GM19193 (cell line): Measurements from ENCODE around the gene POU2F1.

Experiments
- POLR2A ChIP-seq: IDR thresholded peaks from 4 replicates; pipeline ENCODE4 v1.6.1; 2011; ENCODE audit not compliant: insufficient read depth, insufficient read length; ENCODE audit errors: extremely low read depth

POU2F1 gene

DNA sequence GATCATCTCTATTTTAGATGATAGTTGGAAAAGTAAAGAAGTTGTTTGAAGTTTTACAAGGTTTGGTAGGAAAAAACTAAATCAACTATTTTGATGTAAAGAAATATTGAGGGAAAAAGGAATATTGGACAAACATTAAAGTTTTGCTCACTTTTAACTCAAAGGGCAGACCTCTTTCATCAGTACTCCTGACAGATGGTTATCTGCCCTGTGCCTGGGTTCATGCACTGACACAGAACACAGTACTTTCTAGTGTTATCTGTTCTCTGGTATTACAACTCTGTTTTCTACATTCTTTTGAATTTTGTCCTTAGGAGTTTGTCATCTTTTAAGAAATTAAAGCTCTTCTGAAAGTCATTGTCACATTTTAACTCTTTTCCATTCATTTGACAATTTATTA lies 118.7 kb downstream of the POU2F1 start:
- no peak for TF ChIP-seq POLR2A

DNA sequence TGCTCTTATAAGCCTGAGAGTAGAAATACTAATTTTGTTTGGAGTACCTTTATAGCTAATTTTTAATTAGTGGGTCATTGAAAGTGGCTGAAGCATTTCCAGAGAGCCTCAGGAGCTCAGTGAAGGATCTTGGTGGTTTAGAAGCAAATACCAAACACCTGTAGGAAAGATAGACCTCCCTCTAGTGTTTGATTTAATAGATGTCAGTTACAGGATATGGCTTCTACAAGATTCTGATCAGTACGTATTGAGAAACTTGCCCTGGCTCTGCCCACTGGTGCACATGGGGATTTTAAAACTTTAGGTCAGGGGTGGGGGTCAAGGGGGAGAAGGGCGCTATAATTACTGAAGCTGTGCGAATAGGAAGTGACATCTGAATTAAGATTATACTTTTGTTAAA lies 122.2 kb downstream of the POU2F1 start:
- no peak for TF ChIP-seq POLR2A

DNA sequence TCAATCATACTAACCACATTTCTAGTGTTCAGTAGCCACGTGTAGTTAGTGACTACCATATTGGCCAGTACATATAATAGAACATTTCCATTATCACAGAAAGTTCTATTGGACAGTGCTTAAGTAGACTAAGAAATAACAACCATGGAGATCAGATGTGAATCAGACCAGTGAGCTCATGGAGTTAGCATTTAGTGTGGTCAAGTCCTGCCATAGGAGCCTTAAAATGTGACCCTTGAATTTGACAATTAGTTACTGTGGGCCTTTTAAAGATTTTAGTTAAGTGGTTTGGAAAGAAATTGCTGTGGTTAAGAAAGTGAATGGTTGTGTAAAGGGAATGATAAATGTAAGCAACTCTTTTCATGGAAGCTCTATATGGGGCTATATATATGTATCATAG lies 123.4 kb downstream of the POU2F1 start:
- no peak for TF ChIP-seq POLR2A

DNA sequence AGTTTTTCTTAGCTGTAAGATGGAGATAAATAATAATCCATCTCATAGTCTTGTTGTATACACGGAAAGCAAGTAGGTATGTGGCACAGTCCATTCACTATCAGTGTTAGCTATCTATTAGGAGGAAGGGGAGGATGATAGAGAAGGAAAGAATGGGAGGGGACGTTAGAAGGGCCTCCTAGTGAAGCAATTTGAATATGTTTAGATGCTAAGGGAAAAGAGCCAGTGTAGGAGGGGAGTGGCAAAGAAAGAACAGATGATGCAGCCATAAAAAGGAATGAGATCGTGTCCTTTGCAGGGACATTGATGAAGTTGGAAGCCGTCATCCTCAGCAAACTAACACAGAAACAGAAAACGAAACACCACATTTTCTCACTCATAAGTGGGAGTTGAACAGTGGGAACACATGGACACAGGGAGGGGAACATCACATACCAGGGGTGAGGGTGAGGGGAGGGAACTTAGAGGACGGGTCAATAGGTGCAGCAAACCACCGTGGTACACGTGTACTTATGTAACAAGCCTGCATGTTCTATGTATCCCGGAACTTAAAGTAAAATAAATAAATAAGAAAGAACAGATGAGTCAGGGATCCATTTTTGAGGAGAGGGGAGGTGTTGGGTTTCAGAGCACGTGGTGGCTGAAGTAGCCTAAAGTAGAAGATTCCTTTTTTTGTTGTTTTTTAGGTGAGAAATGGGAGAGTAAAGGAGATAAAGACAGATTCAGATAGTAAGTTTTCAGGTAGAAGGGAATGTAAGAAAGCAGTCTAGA lies 124.1 kb downstream of the POU2F1 start:
- no peak for TF ChIP-seq POLR2A

DNA sequence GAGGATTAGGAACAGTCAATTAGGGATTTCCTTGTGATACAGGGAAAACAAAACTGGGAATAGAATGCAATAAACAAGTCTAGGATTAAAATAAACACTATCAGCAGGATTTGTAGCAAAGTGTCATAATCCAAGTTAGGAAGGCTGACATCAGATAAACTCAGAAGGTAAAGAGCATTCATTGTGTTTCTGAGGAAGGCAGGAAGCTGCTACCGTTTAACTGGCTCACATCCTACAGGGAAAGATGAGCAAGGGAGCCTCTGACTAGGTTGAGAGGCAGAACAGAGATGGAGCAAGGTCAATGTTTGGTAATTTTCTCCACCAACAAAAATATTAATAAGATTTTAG lies 124.7 kb downstream of the POU2F1 start:
- TF ChIP-seq POLR2A, result no peak

DNA sequence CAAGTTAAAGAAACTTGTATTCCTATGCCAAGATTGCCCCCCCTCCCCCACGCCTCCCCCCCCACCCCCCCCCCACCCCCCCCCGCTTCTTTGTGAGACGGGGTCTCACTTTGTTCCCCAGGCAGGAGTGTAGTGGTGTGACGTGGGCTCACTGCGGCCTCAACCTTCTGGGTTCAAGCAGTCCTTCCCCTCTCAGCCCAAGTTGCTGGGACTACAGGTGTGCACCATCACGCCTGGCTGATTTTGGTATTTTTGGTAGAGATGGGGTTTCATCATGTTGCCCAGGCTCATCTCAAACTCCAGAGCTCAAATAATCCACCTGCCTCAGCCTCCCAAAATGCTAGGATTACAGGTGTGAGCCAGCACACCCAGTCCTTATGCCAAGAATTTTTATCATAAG lies 136.6 kb downstream of the POU2F1 start:
- TF ChIP-seq POLR2A, result no peak

DNA sequence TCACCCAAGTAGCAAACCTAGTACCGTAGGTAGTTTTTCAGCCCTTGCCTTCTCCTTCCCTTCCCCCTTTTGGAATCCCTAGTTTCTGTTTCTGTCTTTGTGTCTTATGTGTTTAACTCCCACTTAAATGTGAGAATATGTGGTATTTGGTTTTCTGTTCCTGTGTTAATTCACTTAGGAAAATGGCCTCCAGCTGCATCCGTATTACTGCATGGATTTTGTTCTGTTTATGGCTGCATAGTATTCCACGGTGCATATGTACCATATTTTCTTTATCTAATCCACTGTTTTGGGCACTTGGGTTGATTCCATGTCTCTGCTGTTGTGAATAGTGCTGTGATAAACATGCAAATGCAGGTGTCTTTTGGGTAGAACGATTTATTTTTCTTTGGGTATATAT lies 138.6 kb downstream of the POU2F1 start:
- no peak for TF ChIP-seq POLR2A

DNA sequence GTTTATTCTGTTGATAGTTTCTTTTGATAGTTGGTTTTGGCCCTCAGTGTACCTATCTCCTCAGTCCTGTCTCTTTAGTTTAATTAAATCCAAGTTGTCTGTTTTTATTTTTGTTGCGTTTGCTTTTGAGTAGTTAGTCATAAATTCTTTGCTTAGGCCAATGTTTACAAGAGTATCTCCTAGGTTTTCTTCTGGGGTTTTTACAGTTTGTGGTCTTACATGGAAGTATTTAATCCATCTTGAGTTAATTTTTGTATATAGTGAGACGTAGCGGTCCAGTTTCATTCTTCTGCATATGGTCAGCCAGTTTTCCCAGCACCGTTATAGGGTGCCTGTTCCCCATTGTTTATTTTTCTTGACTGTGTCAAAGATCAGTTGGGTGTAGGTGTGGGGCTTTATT lies 139.4 kb downstream of the POU2F1 start:
- TF ChIP-seq POLR2A, result no peak

DNA sequence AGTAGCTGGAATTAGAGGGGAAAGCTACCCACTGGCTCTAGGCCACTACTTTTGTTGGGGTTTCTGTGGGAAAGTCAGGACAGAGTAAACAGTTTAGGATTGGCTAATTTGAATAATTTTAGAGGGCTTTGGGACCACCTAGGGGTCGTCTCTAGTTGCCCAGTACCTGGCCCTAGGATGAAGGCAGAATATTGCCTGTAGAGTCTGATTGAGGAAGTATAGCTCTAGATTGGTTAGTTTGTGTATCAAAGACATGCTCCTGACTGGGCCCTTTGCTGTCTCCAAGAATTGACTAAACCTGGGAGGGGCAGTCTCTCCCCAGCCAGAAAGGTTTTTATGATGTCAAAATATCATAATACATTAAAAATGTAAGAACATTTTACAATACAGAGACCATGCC lies 142.0 kb downstream of the POU2F1 start:
- TF ChIP-seq POLR2A, result no peak

DNA sequence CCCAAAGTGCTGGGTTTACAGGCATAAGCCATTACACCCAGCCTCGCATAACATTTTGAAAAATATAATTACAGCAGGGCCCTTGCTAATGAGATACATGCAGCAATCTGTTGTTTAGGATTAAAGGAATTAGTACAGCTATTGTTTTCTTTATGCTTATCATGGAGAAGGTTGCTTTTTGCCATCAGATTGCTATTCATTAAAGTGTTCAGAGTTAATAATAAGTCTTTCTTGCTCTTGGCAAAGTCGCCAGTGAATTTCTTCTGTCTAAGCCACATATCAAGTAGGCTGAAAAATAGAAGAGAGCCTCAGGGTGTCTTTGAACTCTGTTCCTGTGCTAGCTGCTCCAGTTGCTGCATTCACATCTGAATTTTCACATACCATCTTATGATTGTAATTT lies 144.1 kb downstream of the POU2F1 start:
- TF ChIP-seq POLR2A, result no peak

DNA sequence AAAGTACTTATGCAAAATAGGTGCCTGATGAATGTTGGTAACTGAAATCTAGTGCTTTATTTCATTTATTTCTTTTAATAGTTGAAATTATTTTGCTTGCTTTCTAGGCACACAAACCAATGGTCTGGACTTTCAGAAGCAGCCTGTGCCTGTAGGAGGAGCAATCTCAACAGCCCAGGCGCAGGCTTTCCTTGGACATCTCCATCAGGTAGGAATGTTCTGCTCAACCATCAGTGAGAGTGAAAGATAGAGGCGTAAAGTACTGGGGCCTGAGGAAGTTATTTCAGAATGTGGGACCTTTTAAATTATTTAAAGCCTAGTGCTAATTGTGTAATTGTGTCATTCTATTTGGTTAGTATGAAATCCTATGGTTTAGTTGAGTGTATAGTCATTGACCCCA lies 144.7 kb downstream of the POU2F1 start:
- no peak for TF ChIP-seq POLR2A

DNA sequence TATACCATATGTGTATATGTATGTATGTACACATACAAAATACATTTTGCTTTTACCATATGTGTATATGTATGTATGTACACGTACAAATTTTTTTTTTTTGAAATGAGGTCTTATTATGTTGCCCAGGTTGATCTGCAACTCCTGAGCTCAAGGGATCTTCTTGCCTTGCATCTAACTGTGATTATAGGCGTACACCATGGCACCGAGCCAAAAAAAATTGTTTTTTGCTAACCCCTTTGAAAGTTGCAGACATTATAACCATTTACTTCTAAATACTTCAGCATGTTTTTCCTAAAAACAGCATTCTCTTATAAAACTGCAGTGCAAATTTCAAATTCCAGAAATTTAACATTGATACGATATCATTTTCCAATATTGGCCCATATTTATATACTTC lies 147.0 kb downstream of the POU2F1 start:
- no peak for TF ChIP-seq POLR2A

DNA sequence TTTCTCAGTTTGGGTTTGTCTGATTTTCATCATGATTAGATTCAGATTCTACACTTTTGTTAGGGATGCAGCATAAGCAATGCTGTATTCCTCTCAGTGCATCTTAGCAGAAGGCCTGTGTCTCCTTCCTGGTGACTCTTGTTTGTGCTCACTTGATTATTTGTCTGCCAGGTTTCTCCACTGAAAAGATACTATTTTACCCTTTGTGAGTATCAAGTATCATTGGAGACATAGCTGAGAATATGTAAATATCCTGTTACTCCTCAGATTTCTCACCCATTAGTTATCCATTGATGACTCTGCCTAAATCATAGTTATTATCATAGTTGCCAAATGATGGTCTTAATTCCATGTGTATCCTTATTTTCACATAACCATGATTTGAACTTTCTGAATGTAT lies 148.5 kb downstream of the POU2F1 start:
- no peak for TF ChIP-seq POLR2A

DNA sequence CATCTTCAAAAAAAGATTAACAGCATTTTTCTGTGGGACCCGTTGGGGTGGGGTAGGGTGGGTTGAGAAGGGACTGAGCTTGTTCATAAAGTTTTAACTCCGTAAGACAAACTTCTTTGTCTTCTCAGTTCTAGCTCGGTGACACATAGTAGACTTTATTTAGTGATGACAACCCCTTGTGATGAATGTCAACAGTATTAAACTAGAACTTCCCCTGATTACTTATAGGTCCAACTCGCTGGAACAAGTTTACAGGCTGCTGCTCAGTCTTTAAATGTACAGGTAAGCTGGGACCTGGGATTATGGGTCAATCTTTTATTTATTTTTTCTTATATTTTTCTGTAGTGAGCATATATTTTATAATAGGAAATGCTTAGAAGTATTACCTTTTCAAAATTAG lies 149.2 kb downstream of the POU2F1 start:
- no peak for TF ChIP-seq POLR2A

DNA sequence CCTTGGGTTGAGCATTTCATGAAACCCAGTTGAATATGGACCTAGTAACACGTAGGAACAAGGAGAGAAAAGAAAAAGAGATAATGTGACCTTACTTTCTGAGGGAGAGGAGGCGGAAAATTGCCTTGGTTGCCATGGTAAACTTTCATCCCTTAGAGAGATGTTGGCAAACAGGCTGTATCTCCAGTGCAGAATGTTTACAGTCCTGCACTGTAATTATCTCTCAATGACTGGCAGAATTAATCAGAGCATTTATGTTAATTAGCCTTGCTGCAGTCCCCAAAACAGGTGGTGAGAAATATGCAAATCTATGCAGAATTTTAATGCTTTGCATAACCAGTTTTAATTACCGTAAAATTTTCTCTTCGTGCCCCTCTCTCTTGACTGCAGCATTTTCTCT lies 150.3 kb downstream of the POU2F1 start:
- no peak for TF ChIP-seq POLR2A

DNA sequence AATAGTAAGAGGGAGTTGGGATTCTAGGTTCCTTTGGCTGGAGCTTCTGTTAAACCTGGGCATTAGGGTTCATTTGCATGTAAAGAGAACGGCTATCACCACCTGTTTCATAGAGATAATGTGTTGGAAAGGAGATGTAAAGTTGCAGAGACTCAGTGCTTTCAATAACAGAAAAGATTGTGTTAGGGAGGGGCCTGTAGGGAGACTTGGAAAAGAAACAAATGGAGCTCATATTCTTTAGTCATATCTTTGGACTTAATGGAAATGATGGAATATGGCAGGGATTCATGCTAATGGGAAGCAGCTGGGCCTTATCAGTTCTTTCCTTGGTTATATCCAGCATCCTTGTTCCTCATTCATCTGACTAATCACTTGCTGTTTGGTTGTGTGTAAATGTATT lies 152.7 kb downstream of the POU2F1 start:
- no peak for TF ChIP-seq POLR2A

DNA sequence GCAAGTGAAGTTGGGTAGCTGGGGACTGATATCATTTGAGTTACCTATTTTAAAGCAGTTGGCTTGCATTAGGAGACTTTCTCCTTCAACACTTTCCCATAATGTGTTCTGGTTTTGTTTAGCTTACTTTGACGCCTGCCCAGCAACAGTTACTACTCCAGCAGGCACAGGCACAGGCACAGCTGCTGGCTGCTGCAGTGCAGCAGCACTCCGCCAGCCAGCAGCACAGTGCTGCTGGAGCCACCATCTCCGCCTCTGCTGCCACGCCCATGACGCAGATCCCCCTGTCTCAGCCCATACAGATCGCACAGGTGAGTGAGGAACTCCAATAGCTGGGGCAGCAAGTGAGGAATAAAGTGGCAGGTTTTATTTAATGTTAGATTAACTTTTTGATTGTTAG lies 153.3 kb downstream of the POU2F1 start:
- no peak for TF ChIP-seq POLR2A

DNA sequence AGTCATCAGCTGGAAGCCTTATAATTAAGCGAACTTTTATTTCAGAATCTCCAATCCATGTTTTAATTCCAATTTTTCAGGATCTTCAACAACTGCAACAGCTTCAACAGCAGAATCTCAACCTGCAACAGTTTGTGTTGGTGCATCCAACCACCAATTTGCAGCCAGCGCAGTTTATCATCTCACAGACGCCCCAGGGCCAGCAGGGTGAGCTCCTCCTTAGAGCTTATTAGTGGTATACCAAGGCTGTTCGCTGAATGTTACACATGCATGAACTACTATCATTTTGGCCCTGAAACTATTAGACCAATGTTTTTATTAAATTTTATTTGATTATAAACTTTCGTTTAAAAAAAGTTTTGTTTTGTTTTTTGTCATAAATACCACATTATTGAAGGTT lies 155.3 kb downstream of the POU2F1 start:
- TF ChIP-seq POLR2A, result no peak

DNA sequence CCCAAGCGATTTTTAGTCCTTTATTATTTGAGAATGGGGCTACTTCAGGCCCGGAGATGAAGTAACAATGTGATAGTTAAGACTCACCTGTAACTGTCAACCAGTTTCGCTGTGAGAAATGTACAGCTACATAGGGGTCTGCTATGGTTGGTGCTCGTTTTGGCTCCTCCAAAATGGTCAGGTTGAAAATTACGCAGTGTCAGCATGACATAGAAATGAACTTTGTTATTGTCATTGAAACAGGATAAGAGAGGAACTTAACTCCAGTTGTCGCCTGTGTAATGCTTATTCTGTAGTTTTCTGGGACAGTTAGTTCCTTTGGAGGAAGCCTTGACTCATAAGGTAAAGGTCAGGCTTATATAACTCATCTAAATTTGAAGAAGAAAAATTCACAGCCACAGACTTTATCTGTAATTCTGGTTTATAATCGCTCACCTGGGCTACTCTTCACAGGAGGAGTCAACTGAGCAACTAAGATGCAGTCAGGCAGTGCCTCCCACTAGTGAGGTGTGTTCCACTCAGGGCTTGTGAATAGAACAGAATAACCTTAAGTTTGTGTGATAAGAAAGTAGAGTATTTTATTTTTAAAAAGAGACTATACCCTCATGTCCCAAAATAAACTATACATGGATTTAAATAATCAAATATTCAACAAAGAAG lies 166.7 kb downstream of the POU2F1 start:
- no peak for TF ChIP-seq POLR2A
